ENCODE measurements around the gene SMAD3.

SMAD3 gene

GRCh38 chr15:67167091-67167490, 101.7 kb downstream of the SMAD3 start:
- DNase-seq: no peak

- no peak for DNase-seq
These were observed 103.3 kb downstream of the SMAD3 start for GRCh38 chr15:67168694-67169093.

- DNase-seq: no peak
These were observed 104.9 kb downstream of the SMAD3 start for GRCh38 chr15:67170143-67170925.

GRCh38 chr15:67171471-67171870, 106.1 kb downstream of the SMAD3 start:
- DNase-seq: no peak

- no peak for DNase-seq
These were observed 106.8 kb downstream of the SMAD3 start for GRCh38 chr15:67172172-67172571.

- no peak for DNase-seq
These were observed 107.6 kb downstream of the SMAD3 start for GRCh38 chr15:67173005-67173404.

GRCh38 chr15:67173786-67174185, 108.4 kb downstream of the SMAD3 start:
- DNase-seq: no peak

GRCh38 chr15:67174446-67174845, 109.0 kb downstream of the SMAD3 start:
- no peak for DNase-seq

GRCh38 chr15:67174864-67175573, 109.6 kb downstream of the SMAD3 start:
- no peak for DNase-seq

- no peak for DNase-seq
These were observed 110.3 kb downstream of the SMAD3 start for GRCh38 chr15:67175643-67176071.

- no peak for DNase-seq
These were observed 111.0 kb downstream of the SMAD3 start for GRCh38 chr15:67176195-67176971.

GRCh38 chr15:67177752-67178151, 112.3 kb downstream of the SMAD3 start:
- no peak for DNase-seq

GRCh38 chr15:67178569-67179210, 113.3 kb downstream of the SMAD3 start:
- no peak for DNase-seq

GRCh38 chr15:67179411-67179995, 114.1 kb downstream of the SMAD3 start:
- DNase-seq: no peak

- no peak for DNase-seq
These were observed 114.6 kb downstream of the SMAD3 start for GRCh38 chr15:67180035-67180434.

- DNase-seq: no peak
These were observed 115.3 kb downstream of the SMAD3 start for GRCh38 chr15:67180514-67181191.

GRCh38 chr15:67181221-67181639, 115.8 kb downstream of the SMAD3 start:
- no peak for DNase-seq

- no peak for DNase-seq
These were observed 118.2 kb downstream of the SMAD3 start for GRCh38 chr15:67183443-67184169.

GRCh38 chr15:67184208-67184925, 119.0 kb downstream of the SMAD3 start:
- no peak for DNase-seq

- DNase-seq: no peak
These were observed 119.6 kb downstream of the SMAD3 start for GRCh38 chr15:67185051-67185450.
